Fibroblast of skin of right biceps (primary cell): ENCODE results near the gene NT5DC1.

Source experiments
- DNase-seq: peaks from one replicate; pipeline ENCODE4 v3.0.0-alpha.2; 2013

The NT5DC1 gene

GRCh38 chr6:116144605-116145004 lies 44.0 kb downstream of the NT5DC1 start:
- peak; percentile 88 for DNase-seq

DNA sequence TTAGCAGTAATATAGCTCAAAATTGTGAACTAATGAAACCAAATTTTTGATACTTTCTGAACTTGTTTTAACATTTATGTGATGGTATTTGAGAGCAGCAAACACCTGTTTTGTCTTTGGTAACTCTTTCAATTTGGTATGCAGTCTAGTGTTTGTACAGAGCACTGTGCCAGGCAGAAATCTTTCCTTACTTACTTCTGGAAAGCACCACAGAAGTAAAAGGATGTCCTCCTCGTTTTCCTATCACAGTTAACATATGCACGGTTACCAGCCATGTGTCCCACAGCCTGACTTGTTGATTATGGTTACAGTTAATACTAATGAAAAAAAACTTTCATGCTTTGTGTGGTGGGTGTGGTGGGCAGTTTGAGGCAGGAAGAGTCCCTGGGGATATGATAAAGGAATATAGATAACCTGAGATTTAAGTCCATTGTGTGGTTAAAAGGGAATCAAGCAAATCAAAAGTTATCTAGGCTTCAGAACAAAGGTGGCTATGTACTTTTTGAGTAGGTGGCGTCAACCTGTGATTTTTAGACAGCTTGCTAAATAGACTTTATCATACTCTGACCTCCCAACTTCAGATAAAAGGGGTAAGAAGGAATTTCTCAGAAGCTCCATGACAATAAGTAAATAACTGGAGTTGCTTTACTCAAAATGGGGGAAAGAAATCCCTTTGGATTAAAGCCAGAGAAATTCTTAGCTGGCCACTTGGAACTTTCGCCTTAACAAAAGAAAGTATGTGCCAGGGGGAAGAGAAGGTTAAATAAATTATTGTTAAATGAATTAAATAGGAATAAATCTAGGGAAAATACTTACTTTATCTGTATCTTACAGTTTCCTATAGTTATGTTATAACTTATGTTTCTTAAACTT lies 45.4 kb downstream of the NT5DC1 start:
- no peak for DNase-seq

DNA sequence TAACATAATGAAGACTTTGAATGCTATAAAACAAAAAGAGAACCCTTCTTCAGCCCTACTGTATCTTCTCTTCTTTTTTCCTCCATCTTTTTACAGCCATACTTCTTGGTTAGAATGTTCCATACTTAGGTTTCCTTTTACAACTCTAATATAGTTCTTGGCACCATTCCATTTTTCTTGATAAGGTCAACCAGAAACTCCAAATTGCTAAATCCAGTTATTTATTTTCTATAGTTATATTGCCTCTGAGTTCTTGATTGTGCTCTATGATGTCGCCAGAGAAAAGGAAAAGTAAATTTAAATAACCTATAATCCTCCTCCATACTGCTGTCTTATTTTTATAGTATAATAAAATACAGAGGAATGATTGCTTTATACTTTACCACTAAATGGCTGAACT lies 52.0 kb downstream of the NT5DC1 start:
- DNase-seq = no peak

GRCh38 chr6:116154887-116155286 lies 54.2 kb downstream of the NT5DC1 start:
- no peak for DNase-seq

- no peak for DNase-seq
Observed at GRCh38 chr6:116156405-116157326, 56.0 kb downstream of the NT5DC1 start.

GRCh38 chr6:116157391-116157790 lies 56.7 kb downstream of the NT5DC1 start:
- no peak for DNase-seq

DNA sequence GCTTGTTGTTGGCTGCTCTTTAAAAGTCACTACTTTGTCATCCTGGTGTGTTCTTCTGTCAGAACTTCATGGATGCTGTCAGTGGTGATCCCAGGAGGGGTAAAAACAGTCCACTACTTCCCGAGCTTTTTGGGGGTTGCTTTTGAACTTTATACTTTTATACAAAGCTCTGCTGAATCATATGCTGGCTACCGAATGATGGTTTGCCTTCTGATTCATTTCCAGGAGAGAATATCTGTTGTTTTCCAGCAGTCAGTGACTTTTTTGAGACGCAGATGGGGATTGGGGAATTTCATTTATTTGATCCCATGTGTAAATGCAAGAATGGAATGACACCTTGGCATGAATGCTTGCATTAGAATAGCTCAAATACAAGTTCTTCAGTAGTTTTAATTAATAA lies 58.0 kb downstream of the NT5DC1 start:
- peak; percentile 52 for DNase-seq

GRCh38 chr6:116159782-116160524 lies 59.3 kb downstream of the NT5DC1 start:
- DNase-seq = peak; percentile 85

GRCh38 chr6:116165596-116165995 lies 64.9 kb downstream of the NT5DC1 start:
- DNase-seq = no peak

DNA sequence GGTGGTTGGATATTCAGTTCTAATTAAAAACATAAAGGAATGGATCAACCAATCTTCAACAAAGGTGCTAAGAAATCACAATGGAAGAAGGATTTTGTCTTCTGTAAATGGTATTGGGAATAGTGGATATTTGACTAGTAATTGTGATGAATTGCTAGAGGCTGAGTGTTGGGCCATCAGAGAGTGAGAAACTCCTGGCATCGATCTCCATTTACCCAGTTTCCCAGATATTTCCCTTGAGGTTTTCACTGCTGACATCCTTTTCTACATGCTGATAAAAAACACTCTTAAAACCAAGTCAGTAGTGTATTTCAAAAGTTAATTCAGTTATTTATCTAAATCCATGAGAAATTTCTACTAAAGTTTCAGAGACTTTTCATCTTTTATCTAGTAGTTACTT lies 65.7 kb downstream of the NT5DC1 start:
- DNase-seq = no peak

- DNase-seq = no peak
Observed at GRCh38 chr6:116168148-116168547, 67.5 kb downstream of the NT5DC1 start.

- DNase-seq = no peak
Observed at GRCh38 chr6:116169880-116170279, 69.2 kb downstream of the NT5DC1 start.

GRCh38 chr6:116170358-116171057 lies 69.9 kb downstream of the NT5DC1 start:
- no peak for DNase-seq

DNA sequence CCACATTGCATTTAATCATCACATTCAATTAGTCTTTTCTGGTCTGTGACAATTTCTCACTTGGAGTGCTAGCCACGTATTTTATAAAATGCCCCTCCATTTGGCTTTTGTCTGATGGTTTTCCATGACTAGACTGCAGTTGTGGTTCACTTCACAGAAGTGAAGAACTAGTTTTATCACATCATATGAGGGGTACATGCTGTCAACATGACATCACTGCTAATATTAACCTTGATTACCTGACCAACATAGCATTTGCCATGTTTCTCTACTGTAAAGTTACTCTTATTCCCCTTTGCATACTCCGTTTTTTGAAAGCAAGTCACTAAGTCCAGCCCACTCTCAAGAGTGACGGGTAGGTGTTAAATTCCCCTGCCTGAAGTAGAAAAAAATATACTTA lies 73.3 kb downstream of the NT5DC1 start:
- DNase-seq = no peak

- DNase-seq = no peak
Observed at GRCh38 chr6:116175344-116175743, 74.7 kb downstream of the NT5DC1 start.

GRCh38 chr6:116176596-116176995 lies 75.9 kb downstream of the NT5DC1 start:
- no peak for DNase-seq

DNA sequence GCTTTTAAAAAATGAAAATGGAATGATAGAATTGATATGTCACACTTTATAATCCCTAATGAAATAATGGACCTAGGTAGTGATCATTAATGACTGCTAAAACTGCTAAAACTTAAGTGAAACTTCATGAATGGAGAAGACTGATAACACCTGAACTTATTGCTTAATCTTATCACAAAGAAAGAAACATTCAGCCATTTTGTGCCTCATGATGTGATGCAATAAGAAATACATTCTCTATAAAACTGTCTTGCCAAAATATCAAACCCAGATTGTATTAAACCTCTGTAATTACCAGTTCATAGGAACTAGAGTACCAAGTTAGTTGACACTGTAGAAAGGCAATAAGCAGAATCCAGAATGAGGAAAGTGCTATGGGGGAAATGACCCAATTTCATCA lies 79.7 kb downstream of the NT5DC1 start:
- no peak for DNase-seq

DNA sequence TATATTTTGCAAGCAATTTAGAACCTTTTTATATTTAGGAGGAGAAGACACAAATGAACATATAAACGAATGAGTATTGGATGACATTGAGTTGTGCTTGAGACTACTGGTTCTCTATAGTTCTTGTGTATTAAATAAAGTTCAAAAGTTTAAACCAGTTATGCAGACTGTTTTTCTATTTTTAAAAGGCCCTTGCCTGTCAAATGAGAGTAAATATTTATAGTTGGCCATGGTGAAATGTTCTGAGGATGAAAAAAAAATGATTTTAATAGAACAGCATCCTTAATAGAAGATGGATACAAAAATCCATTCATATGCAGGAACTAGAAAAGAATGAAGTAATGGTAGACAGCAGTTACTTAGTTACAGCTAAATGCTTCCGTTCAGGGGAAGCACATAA lies 88.8 kb downstream of the NT5DC1 start:
- no peak for DNase-seq

DNA sequence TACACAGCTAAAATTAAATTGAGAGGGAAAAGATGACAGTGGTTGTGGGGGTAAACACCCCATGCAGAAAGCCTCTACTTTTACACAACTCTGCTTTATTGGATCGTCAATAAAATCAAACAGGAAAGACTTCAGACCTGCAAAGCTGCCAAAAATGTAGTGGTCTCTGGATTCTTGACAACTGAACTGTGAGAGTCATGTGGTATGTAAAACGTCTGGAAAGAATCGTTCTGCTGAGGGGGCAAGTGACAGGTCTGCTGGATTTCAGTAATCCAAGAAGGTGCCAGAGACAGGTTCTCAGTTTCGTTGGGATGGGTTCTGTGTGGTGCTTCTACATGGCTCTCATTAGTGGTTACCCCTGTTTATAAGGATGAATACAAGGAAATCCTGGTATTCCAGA lies 89.9 kb downstream of the NT5DC1 start:
- peak; percentile 95 for DNase-seq

- no peak for DNase-seq
Observed at GRCh38 chr6:116191881-116192280, 91.2 kb downstream of the NT5DC1 start.

DNA sequence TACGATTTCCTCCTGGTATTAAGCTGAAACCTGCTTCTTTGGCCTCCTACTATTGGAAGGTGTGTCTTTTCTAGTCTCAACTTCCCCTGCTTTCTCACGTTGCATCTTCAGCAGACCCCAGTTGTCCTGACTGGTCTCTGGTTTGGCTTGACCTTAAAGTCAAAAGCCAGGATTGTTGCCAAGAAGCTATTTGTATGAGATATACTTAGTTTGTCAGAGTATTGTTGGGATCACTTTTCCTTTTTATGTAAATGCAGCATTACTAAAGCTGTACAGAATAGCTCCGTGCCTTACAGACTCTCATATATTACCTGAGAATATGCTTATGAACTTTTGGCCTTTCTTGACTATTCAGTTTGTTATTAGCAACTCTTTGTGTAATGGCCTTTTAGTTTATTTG lies 92.1 kb downstream of the NT5DC1 start:
- no peak for DNase-seq

GRCh38 chr6:116196841-116197240 lies 96.2 kb downstream of the NT5DC1 start:
- no peak for DNase-seq
